GF-D8 (cell line): ENCODE results near the gene GOLGA8R.
"Not testable (repeated sequence)": the region's sequence is repeated elsewhere in the genome, so short reads cannot be mapped to it uniquely, and the experiment has no call there.

Source experiments
- DNase-seq: peaks from one replicate; lab custom pipeline; 2025; lab: John Stamatoyannopoulos, UW

GOLGA8R gene, protein sequence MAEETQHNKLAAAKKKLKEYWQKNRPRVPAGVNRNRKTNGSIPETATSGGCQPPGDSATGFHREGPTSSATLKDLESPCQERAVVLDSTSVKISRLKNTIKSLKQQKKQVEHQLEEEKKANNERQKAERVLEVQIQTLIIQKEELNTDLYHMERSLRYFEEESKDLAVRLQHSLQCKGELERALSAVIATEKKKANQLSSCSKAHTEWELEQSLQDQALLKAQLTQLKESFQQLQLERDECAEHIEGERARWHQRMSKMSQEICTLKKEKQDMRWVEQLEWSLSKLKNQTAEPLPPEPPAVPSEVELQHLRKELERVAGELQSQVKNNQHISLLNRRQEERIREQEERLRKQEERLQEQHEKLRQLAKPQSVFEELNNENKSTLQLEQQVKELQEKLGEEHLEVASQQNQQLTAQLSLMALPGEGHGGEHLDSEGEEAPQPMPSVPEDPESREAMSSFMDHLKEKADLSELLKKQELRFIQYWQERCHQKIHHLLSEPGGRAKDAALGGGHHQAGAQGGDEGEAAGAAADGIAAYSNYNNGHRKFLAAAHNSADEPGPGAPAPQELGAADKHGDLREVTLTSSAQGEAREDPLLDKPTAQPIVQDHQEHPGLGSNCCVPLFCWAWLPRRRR

DNA sequence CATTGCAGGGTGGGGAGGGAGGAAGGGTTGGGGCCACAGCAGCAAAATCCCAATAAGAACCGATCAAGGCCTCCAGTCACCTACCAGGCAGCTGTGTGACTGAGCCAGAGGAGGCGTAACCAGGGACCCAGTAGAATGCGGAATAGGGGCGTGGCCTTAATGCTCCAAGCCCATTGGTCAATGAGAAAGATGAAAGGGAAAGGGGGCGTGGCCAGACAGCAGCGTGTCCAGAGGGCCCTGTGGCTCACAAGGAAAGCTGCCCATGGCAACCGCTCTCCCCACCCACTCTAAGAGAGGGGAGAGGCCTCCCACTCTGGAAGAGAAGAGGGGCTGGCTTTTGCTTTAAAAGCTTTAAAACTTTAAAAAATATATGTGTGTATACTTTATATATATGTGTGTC lies at the start of gene GOLGA8R:
Gene GOLGA8R (minus strand): TSS at position 101 of the 400 bp plus-strand sequence. CDS start 98 bp downstream, at position 3.
- DNase-seq, result not testable (repeated sequence)

DNA sequence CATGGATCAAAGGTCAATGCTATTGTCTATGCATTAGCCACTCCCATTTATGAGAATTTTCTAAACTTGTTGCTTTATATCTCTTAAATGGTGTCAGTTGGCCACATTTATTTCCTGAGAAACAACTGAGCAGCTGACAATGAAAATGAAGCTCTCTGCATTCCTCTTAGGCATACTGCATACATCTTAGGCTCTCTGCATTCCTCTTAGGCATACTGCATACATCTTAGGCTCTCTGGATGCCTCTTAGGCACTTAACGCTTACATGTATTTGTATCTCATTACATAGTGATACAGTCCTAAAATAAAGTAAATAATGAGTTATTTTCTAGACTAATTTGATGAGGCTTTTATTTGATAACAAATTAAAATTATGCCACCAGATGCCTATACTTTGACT lies 49.8 kb upstream of the GOLGA8R start:
- not testable (repeated sequence) for DNase-seq

DNA sequence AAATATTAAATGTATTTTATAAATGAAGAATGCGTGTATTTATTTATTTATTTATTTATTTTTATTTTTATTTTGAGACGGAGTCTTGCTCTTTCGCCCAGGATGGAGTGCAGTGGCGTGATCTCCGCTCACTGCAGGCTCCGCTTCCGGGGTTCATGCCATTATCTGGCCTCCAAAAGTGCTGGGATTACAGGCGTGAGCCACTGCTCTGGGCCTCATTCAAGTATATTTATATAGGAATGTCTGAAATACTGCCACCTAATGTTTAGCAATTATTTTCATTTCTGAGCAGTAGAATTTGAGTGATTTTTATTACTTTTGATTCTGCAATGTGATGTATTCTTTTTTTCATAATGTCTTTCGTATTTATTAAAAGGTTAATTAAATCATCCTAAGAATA lies 48.1 kb upstream of the GOLGA8R start:
- DNase-seq, result not testable (repeated sequence)

DNA sequence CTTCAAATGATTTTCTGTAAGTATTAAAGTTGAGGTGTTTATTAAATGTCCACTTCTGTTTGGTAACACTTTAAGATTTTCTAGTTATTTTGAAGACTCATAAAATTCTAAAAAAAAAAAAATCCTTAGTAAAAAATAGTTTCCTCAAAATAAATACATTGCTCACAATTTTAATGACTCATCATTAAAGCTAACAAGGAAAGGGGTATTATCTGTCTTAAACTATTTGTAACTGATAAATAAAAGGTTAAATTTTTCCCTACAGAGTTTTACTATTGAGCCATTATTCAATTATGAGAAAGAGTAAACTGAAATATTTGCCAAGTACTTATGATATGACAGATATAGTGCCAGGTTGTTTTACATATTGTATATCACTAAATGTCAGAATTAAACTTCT lies 38.6 kb upstream of the GOLGA8R start:
- not testable (repeated sequence) for DNase-seq

DNA sequence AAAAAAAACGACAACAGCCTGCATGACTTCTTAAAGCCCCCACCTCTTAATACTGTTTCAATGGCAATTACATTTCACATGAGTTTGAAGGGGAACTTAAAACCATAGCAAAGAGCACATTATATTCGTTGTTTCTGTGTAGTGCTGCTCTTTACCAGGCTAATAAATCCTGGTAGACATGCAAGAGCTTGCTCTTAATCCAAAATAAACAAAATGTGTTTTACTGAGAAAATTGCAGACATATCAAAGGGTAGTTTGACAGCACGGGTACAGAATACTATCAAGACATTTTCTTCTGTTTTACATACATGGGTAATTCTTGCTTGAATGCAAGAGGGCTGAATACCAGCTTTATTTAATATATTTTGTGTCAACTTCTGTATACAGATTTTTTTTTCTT lies 24.3 kb upstream of the GOLGA8R start:
- not testable (repeated sequence) for DNase-seq

DNA sequence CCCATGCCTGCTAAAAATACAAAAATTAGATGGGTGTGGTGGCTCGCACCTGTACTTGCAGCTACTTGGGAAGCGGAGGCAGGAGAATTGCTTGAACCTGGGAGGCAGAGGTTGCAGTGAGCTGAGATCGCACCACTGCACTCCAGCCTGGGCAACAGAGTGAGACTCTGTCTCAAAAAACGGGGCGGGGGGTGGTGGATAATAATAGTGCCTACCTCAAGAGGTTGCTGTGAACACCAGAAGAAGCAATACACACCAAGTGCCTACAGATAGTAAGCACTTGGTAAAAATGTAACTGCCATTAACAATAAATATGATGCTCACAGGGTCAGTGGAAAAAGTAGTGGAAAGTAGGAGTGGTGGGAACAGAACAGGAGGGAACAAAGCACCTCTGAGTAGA lies 21.8 kb upstream of the GOLGA8R start:
- not testable (repeated sequence) for DNase-seq

DNA sequence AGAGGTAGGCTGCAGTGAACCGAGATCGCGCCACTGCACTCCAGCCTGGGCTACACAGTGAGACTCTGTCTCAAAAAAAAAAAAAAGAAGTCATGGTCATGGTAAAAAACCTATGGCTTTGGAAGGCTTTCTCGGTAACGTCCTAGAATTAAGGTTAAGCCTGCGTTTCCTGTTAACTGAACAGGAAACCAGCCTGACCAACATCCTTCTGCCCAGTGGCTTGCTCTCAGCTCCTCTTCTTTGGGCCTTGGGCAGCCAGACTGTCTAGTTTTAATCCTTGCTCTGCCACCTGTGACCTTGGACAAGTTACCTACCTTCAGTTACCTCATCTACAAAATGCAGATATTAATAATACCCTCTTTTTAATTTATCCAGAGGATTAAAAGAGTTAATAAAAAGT lies 6.7 kb upstream of the GOLGA8R start:
- not testable (repeated sequence) for DNase-seq

DNA sequence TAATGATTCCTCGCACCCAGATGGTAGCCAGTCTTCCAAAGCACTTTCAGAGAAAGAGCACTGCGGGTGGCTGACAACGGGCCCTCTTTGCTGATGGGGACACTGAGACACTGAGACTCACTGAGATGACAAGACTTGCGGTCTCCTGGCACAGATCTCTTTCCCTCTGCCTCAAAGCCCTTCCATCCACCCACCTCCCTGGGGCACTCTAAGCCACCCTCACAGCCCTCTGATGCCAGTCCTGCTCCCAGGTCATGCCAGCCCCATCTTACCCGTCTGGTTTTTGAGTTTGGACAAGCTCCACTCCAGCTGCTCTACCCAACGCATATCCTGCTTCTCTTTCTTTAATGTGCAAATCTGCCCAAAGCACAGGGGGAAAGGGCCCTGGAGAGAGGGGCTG lies 6.4 kb downstream of the GOLGA8R start:
- not testable (repeated sequence) for DNase-seq

DNA sequence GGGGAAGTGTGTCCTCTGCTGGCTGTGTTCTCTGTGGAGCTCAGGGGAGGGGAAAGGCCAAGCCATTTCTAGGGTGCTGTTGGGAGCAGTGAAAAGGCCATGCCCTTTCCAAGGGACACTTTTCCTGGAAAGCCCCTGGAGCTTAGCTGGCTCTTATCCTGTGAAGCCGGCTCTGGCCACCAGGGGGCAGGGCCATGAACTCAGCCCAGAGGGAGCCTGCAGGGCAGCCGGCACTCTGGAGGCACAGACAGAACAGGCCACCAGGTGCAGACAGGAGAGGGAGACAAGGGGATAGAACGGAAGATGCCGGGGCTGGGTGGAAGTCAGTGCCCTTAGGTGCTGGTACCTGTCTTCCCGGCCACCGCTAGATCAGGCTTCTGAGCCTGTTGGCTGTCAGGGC lies 15.1 kb downstream of the GOLGA8R start:
- DNase-seq, result not testable (repeated sequence)

DNA sequence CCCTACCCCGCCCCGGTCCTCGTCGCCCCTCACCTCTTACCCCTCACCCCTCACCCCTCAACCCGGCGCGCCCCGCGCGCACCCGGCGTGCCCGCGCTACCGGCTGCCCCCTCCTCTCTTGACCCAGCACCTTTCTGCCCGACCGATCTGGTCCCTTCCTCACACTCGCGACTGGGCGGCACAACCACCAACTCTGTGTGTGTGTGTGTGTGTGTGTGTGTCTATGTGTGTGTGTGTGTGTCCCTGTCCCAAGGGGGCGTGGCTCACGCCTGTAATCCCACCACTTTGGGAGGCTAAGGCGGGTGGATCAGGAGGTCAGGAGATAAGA lies 20.4 kb downstream of the GOLGA8R start:
- DNase-seq, result not testable (repeated sequence)

DNA sequence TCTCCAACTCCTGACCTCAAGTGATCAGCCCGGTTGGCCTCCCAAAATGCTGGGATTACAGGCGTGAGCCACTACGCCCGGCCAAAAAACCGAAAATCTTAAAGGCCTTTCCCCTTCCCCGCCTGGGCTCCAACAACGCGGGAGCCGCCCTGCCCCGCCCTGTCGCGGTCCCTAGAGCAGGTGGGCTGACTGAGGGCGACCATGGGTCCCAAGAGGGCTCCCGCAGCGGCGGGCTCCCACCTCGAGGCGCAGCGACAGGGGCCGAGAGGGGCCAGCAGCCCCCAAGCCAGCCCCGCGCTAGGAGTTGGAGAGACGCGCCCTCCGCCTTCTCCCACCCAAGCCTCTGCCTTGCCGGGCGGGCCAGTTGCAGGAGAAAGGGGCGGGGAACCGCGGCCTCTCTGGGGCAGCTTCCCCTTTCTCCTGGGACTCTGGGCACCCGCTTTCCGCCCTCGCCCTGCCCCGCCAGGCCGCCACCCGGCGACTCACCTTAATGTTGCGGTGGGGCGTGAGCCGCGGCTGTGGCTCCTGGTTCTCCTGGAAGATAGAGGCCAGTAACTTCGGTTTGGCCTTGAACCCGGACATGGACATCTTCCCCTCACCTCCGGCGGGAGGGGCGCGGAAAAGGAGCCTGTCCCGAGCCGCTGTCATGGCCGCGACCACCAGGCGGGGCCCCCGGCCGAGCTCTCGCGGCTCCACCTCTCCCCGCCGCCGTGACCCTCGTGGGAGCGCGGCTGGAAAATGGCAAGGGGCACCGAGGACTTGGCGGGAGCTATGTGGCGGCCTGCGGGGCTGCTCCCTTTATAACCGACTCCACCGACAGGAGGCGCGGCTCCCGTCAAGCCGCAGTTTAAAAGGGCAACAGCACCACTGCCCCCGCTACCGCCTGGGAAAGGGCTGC lies 21.0 kb downstream of the GOLGA8R start, which contains the start of gene CHRFAM7A:
Gene CHRFAM7A (minus strand): TSS at position 775 of the 898 bp plus-strand sequence. CDS start 10,189 bp downstream, outside the sequence.
- not testable (repeated sequence) for DNase-seq

DNA sequence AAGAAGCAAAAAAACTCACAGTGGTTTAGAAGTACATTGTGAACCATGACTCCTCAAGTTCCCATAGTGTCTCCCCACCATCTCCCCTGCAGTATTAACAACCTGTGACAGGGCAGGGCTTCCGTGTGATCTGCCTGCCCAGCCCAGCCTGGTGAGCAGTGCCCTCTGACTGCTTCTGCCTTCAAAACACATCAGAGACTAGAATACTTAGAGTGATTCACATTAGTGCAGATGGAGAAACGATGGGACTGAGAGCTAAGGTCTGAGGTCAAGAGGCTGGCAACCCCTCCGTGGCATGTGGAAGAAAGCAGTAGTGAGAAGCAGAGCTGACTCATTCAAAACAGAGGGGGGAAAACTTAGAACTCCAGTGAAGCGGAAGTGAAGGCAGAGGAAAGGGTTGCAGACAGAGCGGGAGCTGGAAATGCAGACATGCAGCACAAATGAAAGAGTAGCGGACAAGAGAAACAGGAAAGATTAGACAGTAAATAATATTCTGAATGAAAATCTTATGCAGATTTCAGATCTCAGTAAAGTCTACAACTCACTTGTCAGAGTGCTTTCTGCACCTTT lies 27.7 kb downstream of the GOLGA8R start:
- not testable (repeated sequence) for DNase-seq

DNA sequence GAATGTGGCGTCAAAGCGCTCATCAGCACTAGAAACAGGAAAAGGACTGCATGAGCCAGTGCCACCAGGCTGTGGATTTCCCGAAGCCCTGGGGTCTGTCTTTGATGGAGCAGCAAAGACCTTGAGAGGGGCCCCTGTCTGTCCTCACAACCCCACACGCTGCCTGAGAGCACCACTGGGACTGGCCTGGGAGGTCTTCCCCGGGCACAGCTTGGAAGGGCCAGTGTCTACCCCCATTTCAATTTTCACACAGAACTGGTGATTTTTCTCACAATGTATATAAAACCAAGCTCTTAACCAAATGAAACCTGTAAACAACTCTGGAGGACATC lies 37.0 kb downstream of the GOLGA8R start:
- not testable (repeated sequence) for DNase-seq

DNA sequence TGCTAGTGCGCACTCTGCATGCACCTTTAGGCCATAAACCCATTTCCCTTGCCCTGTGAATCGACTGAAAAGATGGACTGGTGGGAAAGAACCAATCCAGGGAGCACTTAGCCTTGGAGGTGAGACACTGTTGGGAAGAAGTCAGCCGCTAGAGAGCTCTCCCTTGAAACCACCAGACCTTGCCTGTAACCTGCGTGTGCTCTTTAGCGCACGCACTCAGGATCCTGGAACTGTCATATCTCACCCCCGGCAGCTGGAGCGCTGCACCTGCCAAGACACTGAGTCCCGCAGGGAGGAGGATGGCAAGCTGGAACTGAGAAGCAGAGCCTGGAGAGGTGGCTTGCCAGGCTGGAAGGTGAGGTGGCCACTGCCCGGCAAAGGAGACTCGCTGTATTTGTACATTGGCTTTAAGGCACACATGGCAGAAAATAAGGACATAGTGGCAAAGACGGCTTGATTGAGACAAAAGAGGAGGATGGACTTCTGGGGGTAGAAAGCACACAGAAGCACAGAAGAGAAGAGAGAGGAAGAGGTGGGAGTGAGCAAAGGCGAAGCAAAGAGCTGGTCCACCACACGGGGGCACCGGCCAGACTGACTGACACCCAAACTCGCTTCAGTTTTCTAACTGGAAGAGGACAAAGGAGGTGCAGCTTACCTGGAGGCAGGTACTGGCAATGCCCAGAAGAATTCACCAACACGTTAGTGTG lies 37.5 kb downstream of the GOLGA8R start:
- DNase-seq, result not testable (repeated sequence)

DNA sequence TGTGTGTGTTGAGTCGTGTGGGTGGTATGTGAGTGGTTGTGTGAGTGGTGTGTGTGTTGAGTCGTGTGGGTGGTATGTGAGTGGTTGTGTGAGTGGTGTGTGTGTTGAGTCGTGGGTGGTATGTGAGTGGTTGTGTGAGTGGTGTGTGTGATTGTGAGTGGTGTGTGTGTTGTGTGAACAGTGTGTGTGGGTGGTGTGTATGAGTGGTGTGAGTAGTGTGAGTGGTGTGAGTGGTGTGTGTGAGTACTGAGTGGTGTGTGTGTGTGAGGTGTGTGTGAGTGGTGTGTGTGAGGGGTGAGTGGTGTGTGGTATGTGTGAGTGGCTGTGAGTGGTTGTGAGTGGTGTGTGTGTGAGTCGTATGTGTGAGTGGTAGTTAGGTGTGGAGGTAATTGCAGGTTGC lies 38.2 kb downstream of the GOLGA8R start:
- not testable (repeated sequence) for DNase-seq

DNA sequence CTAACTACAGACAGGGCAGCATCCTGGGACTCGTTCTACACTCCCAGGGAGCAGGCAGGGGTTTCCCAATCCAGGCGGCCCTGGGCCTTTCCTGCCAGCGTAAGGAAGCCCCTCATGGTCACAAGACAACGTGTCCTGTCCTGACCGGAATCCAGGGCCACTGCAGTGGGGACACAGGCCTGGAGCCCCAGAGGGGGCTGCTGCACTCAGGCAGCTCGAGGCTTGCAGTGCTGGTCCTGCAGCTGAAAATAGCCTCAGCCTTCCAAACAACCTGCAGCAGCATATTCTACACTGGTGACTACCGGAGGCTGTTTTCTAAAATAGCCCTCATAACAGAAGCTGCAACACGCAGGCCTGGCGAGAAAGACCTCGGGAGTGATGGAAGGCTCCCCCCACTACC lies 39.2 kb downstream of the GOLGA8R start:
- not testable (repeated sequence) for DNase-seq

DNA sequence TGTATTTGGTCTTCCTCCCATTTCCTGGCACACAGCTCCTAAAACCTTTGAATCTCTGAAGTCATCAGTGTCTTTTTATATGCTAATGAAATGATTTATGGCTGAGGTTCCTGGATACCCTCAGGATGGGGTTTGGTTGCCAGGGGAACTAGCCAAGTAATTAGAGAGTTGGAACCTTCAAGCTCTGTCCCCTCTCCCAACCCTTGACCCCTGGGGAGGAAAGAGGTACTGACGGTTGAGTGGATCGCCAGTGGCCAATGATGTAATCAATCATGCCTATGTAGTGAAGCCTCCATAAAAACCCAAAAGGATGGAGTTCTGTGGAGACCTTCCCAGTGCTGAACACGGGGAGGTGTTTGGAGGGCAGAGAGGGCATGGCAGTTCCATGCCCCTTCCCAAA lies 45.8 kb downstream of the GOLGA8R start:
- not testable (repeated sequence) for DNase-seq

DNA sequence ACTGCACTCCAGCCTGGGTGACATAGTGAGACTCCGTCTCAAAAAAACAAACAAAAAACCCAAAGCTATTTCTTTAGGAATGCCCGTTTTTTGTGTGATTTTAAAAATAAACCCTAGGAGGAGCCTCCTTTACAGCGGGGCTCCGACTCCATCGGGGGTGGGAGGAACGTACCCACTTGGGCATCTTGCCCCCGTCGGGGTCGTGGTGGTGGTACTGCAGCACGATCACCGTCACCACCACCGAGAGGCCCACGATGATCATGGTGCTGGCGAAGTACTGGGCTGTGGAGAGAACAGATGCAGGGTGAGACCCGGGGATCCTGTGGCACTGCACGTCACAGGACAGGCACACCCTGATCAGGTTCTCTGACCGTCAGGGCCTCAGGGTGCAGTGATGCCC lies 46.8 kb downstream of the GOLGA8R start:
- not testable (repeated sequence) for DNase-seq

DNA sequence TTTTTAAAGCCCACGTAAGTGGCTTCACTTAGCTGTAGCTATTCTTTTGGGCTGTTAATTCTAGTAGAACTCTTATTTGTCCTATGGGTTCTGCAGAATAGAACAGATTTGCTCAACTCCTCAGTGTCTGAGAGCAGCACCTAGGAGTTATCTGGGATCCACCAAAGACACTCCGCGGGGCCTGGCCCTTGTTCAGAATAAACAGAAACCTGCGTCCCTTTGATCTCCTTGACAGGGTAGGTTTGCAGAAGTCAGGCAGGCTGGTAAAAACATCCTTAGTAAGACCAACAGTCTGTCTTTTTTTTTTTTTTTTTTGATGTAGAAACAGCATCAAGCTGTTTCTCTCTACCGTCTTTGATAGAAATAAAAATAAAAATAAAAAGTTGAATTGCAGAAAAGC lies 52.7 kb downstream of the GOLGA8R start:
- not testable (repeated sequence) for DNase-seq

DNA sequence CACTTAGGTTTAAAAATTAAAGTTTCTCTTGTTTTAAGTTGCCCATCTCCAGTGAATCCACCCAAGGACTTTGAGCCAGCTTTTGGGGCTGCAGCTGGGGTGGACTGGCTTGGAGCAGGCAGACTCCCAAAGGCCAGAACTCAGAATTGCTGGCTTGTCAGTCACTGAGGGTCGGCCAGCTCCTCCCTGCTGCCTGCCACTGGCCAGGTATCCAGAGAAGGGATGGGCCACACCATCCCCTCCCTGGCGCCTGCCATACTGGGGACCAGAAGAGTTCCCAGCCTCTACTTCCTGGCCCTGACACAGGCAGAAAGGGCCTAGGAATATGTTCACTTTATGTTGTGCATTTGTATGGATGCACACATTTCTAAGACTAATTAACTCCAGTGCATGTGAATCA lies 53.1 kb downstream of the GOLGA8R start:
- not testable (repeated sequence) for DNase-seq

DNA sequence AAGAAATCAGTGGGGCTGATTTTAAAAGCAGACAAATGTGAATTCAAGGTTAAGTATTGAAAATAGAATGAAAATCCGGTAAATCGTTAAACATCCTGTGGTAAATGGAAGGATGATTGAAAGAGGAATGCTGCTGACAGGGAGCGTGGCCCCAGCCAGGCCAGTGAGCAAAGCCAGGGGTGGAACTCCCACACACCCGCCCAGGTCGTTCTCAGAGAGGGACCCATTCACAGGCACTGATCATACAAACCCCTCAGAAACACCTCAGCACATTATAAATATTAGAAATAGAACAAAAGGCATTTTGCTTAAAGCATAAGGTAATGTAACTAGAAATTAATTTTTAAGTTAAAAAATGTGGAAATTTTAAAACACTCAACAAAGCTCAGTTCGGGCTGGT lies 59.0 kb downstream of the GOLGA8R start:
- DNase-seq, result not testable (repeated sequence)
